Panc1 (cell line): ENCODE measurements around the gene GRIN2A. TPM values are rescaled to one million over a fixed set of nuclear protein-coding genes. Genes with fewer than 3 reads are reported as not detected.

Source experiments
- ATAC-seq: fragments of 200-7000 bp; cut with Tn5 transposase; 2 replicates; pipeline ENCODE4 v1.9.1; 2020; ENCODE audit warnings: mild to moderate bottlenecking, moderate library complexity
- BruUV-seq: library from RNA; stranded (reverse); fragments of 400-500 nt; replicated peaks from 2 replicates; lab custom pipeline; 2021; lab: Mats Ljungman, UMichigan
- CTCF ChIA-PET: fragments of 300-600 bp; sonication (Branson Sonifier 250); formaldehyde crosslinking; loops from one replicate; lab custom pipeline; 2022; ENCODE audit warnings: antibody characterized with exemption; lab: Charles Lee
- POLR2A ChIA-PET: fragments of 300-600 bp; sonication (Branson Sonifier 250); formaldehyde crosslinking; loops from one replicate; lab custom pipeline; 2022; ENCODE audit warnings: antibody characterized with exemption; lab: Charles Lee
- DNase-seq: peaks from one replicate; pipeline ENCODE4 v3.0.0-alpha.2; 2010; ENCODE audit warnings: low read depth, low spot score
- H3K27ac ChIP-seq: 2 replicates; pipeline ENCODE4 v1.5.1; 2011; ENCODE audit warnings: mild to moderate bottlenecking, low read length, inconsistent platforms
- H3K27me3 ChIP-seq: fragments of 200-500 bp; sonication (Bioruptor generic); 2 replicates; pipeline ENCODE4 v1.6.0; 2014; ENCODE audit warnings: low read length, inconsistent platforms; ENCODE audit not compliant: control insufficient read depth, insufficient read depth
- H3K36me3 ChIP-seq: fragments of 200-500 bp; sonication (Bioruptor generic); 2 replicates; pipeline ENCODE4 v1.5.1; 2014; ENCODE audit warnings: inconsistent platforms, mild to moderate bottlenecking, low read length, moderate library complexity; ENCODE audit not compliant: control insufficient read depth, insufficient read depth
- H3K4me1 ChIP-seq: 2 replicates; pipeline ENCODE4 v1.5.1; 2011; ENCODE audit warnings: inconsistent platforms, mild to moderate bottlenecking, low read length, moderate library complexity; ENCODE audit not compliant: control insufficient read depth, insufficient read depth
- H3K4me3 ChIP-seq, 2 experiments: 2 replicates each; pipeline ENCODE4 v1.5.1; 2011 to 2012; ENCODE audit warnings: low read depth in 2 of 2, low read length in 2 of 2, mild to moderate bottlenecking in 2 of 2, inconsistent platforms in 1 of 2, moderate library complexity in 1 of 2
- H3K9me3 ChIP-seq: fragments of 200-500 bp; sonication (Bioruptor generic); 2 replicates; pipeline ENCODE4 v1.5.1; 2014; ENCODE audit warnings: low read depth, mild to moderate bottlenecking, inconsistent platforms, low read length, moderate library complexity; ENCODE audit not compliant: control insufficient read depth, insufficient read depth
- POLR2AphosphoS5 ChIP-seq: IDR thresholded peaks from 2 replicates; pipeline ENCODE4 v1.6.1; 2012; ENCODE audit warnings: mild to moderate bottlenecking, low read depth, low read length, moderate library complexity
- SIN3A ChIP-seq: IDR thresholded peaks from 2 replicates; pipeline ENCODE4 v1.6.1; 2012; ENCODE audit warnings: low read depth, mild to moderate bottlenecking, low read length, moderate library complexity, borderline replicate concordance; ENCODE audit not compliant: insufficient read depth
- TCF7L2 ChIP-seq: IDR thresholded peaks from 2 replicates; pipeline ENCODE4 v1.6.1; 2011; ENCODE audit warnings: mild to moderate bottlenecking, low read depth, low read length, inconsistent platforms
- in situ Hi-C: cut with HindIII; loops from 2 replicates; pipeline ENCODE4 v1.10.0; 2016; ENCODE audit warnings: low sequenced_read_pairs, low pct_unique_long_range_greater_than_20kb
- intact Hi-C: fragments of 100-400 bp; cut with micrococcal nuclease; formaldehyde crosslinking; loops from one replicate; pipeline ENCODE4 v1.10.0; 2022; ENCODE audit not compliant: unreplicated experiment
- total RNA-seq: library from RNA; stranded (reverse); gene quantifications from one replicate; pipeline ENCODE4 v1.2.1, GENCODE V29; 2021; ENCODE audit not compliant: unreplicated experiment
- TF ChIP-seq, protein P1 (sequence below): fragments of 450-650 bp; IDR thresholded peaks from 2 replicates; pipeline ENCODE4 v1.5.1; 2017; ENCODE audit warnings: mild to moderate bottlenecking
- TF ChIP-seq, protein P2 (sequence below), 2 experiments: IDR thresholded peaks; 2 replicates each; pipeline ENCODE4 v1.6.1; 2011 to 2012; ENCODE audit warnings: low read depth in 2 of 2, control low read depth in 1 of 2, low read length in 1 of 2, mild to moderate bottlenecking in 1 of 2, moderate library complexity in 1 of 2; ENCODE audit not compliant: insufficient read depth in 1 of 2

GRIN2A gene
- total RNA-seq, 1 experiment from 2014 or later, result 12.3 TPM

DNA sequence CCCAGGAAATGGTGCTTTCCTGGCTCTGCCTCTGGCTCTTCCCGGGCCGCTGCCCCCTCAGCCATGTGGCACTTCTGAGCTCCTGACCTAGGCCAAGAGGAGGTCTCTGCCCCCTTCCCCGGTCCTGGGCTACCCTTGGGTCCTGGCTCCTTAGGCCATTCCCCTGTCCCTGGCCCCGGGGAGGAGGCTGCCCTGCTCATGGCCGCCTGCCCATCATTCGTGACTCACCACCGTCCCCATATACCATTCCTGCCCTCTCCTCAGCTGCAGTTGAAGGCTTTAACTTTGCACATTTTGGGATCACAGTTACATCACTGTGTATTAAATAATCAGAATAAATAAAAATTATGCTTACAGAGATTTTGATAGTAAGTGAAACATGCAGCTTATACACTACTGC is 69.0 kb downstream of the GRIN2A start:
- no peaks in the 10 kb centered on the region for H3K27me3 ChIP-seq
- TF ChIP-seq POLR2AphosphoS5 (no peak), SIN3A (no peak), TCF7L2 (no peak)
- TF ChIP-seq, protein P1, sequence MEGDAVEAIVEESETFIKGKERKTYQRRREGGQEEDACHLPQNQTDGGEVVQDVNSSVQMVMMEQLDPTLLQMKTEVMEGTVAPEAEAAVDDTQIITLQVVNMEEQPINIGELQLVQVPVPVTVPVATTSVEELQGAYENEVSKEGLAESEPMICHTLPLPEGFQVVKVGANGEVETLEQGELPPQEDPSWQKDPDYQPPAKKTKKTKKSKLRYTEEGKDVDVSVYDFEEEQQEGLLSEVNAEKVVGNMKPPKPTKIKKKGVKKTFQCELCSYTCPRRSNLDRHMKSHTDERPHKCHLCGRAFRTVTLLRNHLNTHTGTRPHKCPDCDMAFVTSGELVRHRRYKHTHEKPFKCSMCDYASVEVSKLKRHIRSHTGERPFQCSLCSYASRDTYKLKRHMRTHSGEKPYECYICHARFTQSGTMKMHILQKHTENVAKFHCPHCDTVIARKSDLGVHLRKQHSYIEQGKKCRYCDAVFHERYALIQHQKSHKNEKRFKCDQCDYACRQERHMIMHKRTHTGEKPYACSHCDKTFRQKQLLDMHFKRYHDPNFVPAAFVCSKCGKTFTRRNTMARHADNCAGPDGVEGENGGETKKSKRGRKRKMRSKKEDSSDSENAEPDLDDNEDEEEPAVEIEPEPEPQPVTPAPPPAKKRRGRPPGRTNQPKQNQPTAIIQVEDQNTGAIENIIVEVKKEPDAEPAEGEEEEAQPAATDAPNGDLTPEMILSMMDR, result no peak
- TF ChIP-seq, protein P2, sequence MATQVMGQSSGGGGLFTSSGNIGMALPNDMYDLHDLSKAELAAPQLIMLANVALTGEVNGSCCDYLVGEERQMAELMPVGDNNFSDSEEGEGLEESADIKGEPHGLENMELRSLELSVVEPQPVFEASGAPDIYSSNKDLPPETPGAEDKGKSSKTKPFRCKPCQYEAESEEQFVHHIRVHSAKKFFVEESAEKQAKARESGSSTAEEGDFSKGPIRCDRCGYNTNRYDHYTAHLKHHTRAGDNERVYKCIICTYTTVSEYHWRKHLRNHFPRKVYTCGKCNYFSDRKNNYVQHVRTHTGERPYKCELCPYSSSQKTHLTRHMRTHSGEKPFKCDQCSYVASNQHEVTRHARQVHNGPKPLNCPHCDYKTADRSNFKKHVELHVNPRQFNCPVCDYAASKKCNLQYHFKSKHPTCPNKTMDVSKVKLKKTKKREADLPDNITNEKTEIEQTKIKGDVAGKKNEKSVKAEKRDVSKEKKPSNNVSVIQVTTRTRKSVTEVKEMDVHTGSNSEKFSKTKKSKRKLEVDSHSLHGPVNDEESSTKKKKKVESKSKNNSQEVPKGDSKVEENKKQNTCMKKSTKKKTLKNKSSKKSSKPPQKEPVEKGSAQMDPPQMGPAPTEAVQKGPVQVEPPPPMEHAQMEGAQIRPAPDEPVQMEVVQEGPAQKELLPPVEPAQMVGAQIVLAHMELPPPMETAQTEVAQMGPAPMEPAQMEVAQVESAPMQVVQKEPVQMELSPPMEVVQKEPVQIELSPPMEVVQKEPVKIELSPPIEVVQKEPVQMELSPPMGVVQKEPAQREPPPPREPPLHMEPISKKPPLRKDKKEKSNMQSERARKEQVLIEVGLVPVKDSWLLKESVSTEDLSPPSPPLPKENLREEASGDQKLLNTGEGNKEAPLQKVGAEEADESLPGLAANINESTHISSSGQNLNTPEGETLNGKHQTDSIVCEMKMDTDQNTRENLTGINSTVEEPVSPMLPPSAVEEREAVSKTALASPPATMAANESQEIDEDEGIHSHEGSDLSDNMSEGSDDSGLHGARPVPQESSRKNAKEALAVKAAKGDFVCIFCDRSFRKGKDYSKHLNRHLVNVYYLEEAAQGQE (IDR thresholded peaks at IDR 0.05; ENCODE audit: insufficient read depth in 1 of 2, low read depth in 2 of 2, low read length in 1 of 2), result no peak
- intact Hi-C loops (no loop called here), in situ Hi-C loops (no loop called here)
- no TSS peak for BruUV-seq
- no peak overlapping the region for H3K27ac ChIP-seq
- no peaks in the 10 kb centered on the region for H3K9me3 ChIP-seq
- POLR2A ChIA-PET, result no interaction called here
- DNase-seq (no peak), ATAC-seq (no peak)
- H3K4me3 ChIP-seq, result no peak overlapping the region
- no peaks in the 10 kb centered on the region for H3K36me3 ChIP-seq
- CTCF ChIA-PET, result no interaction called here
- H3K4me1 ChIP-seq, result peaks cover 3% of the 10 kb centered on the region; the same call in 1 of the 2 replicates

- Histone ChIP-seq H3K4me3 (no peak overlapping the region), H3K9me3 (no peaks in the 10 kb centered on the region), H3K27me3 (no peaks in the 10 kb centered on the region), H3K27ac (no peak overlapping the region), H3K36me3 (no peaks in the 10 kb centered on the region), H3K4me1 (peaks cover 3% of the 10 kb centered on the region; the same call in 1 of the 2 replicates)
- intact Hi-C loops (no loop called here), in situ Hi-C loops (no loop called here)
- BruUV-seq, result no TSS peak
- ChIA-PET POLR2A (no interaction called here), CTCF (no interaction called here)
- TF ChIP-seq, protein P1, result no peak
- no peak for TF ChIP-seq SIN3A
- no peak for ATAC-seq
- DNase-seq, result no peak
Measured at GRCh38 chr16:10112021-10112420, 70.2 kb downstream of the GRIN2A start.
